GM19397 (cell line): ENCODE results near the gene ATP10B.
"Not testable (repeated sequence)": the region's sequence is repeated elsewhere in the genome, so short reads cannot be mapped to it uniquely, and the experiment has no call there.

Source experiments
- ATAC-seq: cut with Tn5 transposase; IDR thresholded peaks from one replicate; pipeline ENCODE4 v1.9.1; 2021; ENCODE audit warnings: mild to moderate bottlenecking, moderate library complexity; ENCODE audit not compliant: unreplicated experiment

ATP10B gene, protein sequence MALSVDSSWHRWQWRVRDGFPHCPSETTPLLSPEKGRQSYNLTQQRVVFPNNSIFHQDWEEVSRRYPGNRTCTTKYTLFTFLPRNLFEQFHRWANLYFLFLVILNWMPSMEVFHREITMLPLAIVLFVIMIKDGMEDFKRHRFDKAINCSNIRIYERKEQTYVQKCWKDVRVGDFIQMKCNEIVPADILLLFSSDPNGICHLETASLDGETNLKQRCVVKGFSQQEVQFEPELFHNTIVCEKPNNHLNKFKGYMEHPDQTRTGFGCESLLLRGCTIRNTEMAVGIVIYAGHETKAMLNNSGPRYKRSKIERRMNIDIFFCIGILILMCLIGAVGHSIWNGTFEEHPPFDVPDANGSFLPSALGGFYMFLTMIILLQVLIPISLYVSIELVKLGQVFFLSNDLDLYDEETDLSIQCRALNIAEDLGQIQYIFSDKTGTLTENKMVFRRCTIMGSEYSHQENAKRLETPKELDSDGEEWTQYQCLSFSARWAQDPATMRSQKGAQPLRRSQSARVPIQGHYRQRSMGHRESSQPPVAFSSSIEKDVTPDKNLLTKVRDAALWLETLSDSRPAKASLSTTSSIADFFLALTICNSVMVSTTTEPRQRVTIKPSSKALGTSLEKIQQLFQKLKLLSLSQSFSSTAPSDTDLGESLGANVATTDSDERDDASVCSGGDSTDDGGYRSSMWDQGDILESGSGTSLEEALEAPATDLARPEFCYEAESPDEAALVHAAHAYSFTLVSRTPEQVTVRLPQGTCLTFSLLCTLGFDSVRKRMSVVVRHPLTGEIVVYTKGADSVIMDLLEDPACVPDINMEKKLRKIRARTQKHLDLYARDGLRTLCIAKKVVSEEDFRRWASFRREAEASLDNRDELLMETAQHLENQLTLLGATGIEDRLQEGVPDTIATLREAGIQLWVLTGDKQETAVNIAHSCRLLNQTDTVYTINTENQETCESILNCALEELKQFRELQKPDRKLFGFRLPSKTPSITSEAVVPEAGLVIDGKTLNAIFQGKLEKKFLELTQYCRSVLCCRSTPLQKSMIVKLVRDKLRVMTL (N-terminal part only)

GRCh38 chr5:160852049-160852448, at the start of gene ATP10B:
ATP10B (minus strand) TSS chr5:160852211; CDS start chr5:160688074, 164,137 bp downstream.
- ATAC-seq, result no peak

DNA sequence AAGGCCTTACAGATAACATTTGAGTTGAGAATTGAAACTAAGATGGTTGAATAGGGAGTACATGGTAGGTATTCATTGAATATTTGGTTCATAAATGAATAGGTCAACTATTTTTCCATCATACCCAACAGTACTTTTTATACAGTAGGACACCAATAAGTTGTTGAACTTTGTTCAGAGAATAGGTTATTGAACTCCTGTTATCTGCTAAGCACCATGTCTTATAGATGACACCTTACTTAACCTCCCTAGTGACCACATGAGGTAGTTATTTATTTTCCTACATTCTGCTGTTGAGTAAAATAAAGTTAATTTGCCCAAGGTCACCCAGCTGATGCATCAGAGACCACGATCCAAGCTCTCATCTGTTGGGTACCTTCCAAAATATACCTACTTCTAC, 49.6 kb upstream of the ATP10B start:
- ATAC-seq, result no peak

DNA sequence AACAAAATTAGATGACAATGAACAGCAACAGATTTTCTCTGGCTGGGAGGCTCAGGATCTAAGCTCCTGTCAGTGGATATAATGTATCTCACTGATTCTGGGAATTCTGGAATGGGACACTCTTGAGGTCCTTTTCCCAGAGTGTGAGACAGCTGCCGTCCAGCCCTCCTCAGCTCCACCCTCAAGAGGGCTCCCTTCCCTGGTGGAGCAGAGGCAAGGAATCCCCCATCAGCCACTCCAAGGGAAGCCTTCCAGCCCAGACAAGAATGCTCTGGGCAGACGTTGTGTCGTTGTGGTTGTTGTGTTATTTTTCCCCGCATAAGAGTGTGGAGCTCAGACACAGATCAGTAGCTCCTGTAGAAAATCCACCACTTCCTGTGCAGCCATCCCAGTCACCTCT, 47.7 kb upstream of the ATP10B start:
- no peak for ATAC-seq

DNA sequence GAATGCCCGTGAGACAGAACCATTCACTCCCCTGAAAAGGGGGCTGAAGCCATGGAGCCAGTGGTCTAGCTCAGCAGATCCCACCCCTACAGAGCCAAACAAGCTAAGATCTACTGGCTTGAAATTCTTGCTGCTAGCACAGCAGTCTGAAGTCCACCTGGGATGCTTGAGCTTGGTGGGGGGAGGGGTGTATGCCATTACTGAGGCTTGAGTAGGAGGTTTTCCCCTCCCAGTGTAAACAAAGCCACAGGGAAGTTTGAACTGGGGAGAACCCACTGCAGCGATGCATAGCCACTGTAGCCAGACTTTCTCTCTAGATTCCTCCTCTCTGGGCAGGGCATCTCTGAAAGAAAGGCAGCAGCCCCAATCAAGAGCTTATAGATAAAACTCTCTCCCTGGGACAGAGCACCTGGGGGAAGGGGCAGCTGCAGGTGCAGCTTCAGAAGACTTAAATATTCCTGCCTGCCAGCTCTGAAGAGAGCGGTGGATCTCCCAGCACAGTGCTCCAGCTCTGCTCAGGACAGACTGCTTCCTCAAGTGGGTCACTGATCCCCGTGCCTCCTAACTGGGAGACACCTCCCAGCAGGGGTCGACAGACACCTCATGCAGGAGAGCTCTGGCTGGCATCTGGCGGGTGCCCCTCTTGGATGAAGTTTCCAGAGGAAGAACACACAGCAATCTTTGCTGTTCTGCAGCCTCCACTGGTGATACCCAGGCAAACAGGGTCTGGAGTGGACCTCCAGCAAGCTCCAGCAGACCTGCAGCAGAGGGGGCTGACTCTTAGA, 41.4 kb upstream of the ATP10B start:
- ATAC-seq, result not testable (repeated sequence)

- ATAC-seq, result no peak
Measured at GRCh38 chr5:160887780-160888179, 35.8 kb upstream of the ATP10B start.

DNA sequence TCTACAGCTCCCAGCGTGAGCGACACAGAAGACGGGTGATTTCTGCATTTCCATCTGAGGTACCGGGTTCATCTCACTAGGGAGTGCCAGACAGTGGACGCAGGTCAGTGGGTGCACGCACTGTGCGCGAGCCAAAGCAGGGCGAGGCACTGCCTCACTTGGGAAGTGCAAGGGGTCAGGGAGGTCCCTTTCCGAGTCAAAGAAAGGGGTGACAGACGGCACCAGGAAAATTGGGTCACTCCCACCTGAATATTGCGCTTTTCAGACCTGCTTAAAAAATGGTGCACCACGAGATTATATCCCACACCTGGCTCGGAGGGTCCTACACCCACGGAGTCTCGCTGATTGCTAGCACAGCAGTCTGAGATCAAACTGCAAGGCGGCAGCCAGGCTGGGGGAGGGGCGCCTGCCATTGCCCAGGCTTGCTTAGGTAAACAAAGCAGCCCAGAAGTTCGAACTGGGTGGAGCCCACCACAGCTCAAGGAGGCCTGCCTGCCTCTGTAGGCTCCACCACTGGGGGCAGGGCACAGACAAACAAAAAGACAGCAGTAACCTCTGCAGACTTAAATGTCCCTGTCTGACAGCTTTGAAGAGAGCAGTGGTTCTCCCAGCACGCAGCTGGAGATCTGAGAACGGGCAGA, 21.7 kb upstream of the ATP10B start:
- ATAC-seq, result not testable (repeated sequence)

DNA sequence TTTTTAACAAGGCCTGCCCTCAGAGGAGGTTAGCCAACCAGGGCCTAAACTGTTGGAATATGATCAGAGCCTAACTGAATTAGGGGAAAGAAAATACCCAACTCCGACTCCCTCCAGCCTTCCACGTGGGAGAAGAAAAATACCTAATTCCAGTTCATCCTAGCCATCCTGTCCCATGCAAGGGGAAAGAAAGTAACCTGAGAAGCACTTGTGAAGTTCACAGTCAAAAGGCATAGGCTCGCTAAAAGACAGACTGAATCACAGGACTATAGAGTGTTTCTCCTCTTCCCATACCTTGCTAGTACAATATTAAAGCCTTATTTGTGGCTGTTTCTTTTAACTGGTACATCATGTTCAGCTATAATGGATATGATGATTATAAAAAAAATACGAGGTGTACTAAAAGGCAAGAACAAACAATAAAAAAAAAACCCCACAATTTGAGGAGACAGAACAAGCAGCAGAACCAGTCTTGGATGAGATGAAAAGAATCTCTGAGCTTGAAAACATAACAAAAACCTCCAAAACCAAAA, 18.0 kb upstream of the ATP10B start:
- no peak for ATAC-seq

- ATAC-seq, result no peak
Measured at GRCh38 chr5:160867976-160868375, 16.0 kb upstream of the ATP10B start.

- no peak for ATAC-seq
Measured at GRCh38 chr5:160851451-160851850, 560 bp downstream of the ATP10B start.

- ATAC-seq, result no peak
Measured at GRCh38 chr5:160850421-160850820, 1.6 kb downstream of the ATP10B start.

DNA sequence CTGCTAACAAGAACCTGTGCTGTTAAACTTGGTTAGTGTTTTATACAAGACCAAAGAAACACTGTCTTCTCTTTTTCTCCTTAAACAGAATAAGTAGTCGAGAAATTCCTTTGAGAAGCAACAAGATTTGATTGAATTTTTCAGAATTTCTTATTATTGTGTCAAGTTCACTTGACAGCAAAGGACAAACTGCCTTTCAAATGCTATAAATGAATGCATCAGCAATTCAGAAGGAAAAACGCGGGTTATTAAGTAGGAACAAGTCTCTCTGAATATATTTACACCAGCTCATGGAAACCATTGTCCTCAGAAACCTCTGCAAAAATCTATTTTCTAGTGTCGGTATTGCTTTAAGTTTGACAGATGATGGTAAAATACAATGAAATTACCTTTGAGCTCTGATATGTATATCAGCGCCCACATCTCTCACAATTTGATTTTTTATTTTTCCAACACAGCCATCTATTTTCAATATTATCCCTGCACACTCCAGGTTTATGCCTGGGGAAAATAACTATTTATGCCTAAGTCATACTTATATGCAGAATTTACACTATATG, 4.4 kb downstream of the ATP10B start:
- ATAC-seq, result no peak

- ATAC-seq, result no peak
Measured at GRCh38 chr5:160846642-160847041, 5.4 kb downstream of the ATP10B start.

DNA sequence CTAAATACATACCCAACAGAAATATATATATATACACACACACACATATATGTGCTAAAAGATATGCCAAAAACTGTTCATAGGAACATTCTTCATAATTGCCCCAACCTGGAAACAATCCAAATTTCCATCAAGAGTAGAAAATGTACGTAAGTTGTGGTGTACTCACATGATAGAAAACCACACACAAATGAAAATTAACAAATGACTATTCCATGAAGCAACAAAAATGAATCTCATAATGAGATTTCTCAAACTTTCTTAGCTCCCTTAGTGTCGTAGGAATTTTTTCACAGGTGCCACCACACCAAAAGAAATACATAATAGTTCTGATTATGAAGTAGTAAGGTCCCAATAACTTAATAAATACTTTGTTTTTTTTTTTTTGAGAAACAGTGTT, 7.8 kb downstream of the ATP10B start:
- no peak for ATAC-seq

- ATAC-seq, result peak; percentile 99
Measured at GRCh38 chr5:160843240-160843639, 8.8 kb downstream of the ATP10B start.

- no peak for ATAC-seq
Measured at GRCh38 chr5:160837749-160838593, 14.0 kb downstream of the ATP10B start.

GRCh38 chr5:160837211-160837610, 14.8 kb downstream of the ATP10B start:
- no peak for ATAC-seq

DNA sequence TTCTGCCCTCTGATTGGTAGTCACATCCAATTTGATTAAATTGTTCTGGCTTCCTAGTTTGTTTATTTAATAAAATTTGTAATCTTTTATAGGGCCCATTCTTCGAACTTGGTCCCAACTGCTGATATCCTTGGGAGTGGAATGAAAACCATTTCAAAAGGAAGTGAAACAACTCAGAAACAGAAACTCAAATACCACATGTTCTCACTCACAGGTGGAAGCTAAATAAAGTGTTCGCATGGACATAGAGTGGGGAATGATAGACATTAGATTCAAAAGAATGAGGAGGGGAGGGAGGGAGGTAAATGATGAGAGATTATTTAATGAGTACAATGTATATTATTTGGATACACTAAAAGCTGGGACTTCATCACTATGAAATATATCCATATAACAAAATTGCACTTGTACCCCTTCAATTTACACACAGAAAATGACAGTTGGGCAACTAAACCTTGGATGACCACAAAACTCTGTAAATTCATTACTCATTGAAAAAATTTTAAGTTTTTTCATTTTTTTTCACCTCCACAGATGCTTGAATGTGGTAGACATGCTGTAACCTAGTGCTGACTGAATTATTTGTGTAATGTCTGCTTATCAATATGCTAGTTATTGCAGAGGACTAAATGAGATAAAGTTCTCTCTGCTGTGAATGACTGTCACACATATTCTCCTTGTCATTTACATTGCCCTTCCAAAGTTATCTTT, 16.0 kb downstream of the ATP10B start:
- ATAC-seq, result peak; percentile 58

- peak; percentile 18 for ATAC-seq
Measured at GRCh38 chr5:160835376-160835775, 16.6 kb downstream of the ATP10B start.
